ENCODE results near the gene MLH3.
A peak's percentile ranks its signal among the peaks of the same experiment; 100 is the strongest.

Gene MLH3

GRCh38 chr14:75094896-75095295 lies 43.6 kb upstream of the MLH3 start:
- DNase-seq (ENCODE audit: low spot score): no peak
- H3K27ac ChIP-seq (ENCODE audit: poor library complexity, severe bottlenecking): no peak overlapping the region

GRCh38 chr14:75092698-75093097 lies 41.4 kb upstream of the MLH3 start:
- no peak for ATAC-seq (ENCODE audit: low read depth)
- H3K27ac ChIP-seq (ENCODE audit: poor library complexity, severe bottlenecking): no peak overlapping the region
- no peaks in the 10 kb centered on the region for H3K9me3 ChIP-seq (ENCODE audit: severe bottlenecking)
- no peaks in the 10 kb centered on the region for H3K4me1 ChIP-seq (ENCODE audit: insufficient read depth, poor library complexity, severe bottlenecking)
- peaks cover 90% of the 10 kb centered on the region for H3K36me3 ChIP-seq (ENCODE audit: low read depth)
- H3K4me3 ChIP-seq (ENCODE audit: severe bottlenecking): no peak overlapping the region
- DNase-seq (ENCODE audit: low spot score): no peak
- no peaks in the 10 kb centered on the region for H3K27me3 ChIP-seq (ENCODE audit: insufficient read depth, poor library complexity, severe bottlenecking)
- no peak for TF ChIP-seq CTCF (IDR thresholded peaks at IDR 0.05; ENCODE audit: poor library complexity, severe bottlenecking)

More at GRCh38 chr14:75094896-75095295, 43.6 kb upstream of the MLH3 start:
- Histone ChIP-seq H3K4me1 (ENCODE audit: insufficient read depth, poor library complexity, severe bottlenecking) (no peaks in the 10 kb centered on the region), H3K36me3 (ENCODE audit: low read depth) (peaks cover 95% of the 10 kb centered on the region), H3K9me3 (ENCODE audit: severe bottlenecking) (no peaks in the 10 kb centered on the region), H3K27me3 (ENCODE audit: insufficient read depth, poor library complexity, severe bottlenecking) (no peaks in the 10 kb centered on the region), H3K4me3 (ENCODE audit: severe bottlenecking) (no peak overlapping the region)
- no peak for TF ChIP-seq CTCF (IDR thresholded peaks at IDR 0.05; ENCODE audit: poor library complexity, severe bottlenecking)
- no peak for ATAC-seq (ENCODE audit: low read depth)

GRCh38 chr14:75091251-75091650 lies 40.0 kb upstream of the MLH3 start:
- no peak for TF ChIP-seq CTCF (IDR thresholded peaks at IDR 0.05; ENCODE audit: poor library complexity, severe bottlenecking)
- no peaks in the 10 kb centered on the region for H3K4me1 ChIP-seq (ENCODE audit: insufficient read depth, poor library complexity, severe bottlenecking)
- peaks cover 90% of the 10 kb centered on the region for H3K36me3 ChIP-seq (ENCODE audit: low read depth)
- ATAC-seq (ENCODE audit: low read depth): no peak
- DNase-seq (ENCODE audit: low spot score): no peak
- H3K27me3 ChIP-seq (ENCODE audit: insufficient read depth, poor library complexity, severe bottlenecking): no peaks in the 10 kb centered on the region
- no peak overlapping the region for H3K4me3 ChIP-seq (ENCODE audit: severe bottlenecking)
- H3K9me3 ChIP-seq (ENCODE audit: severe bottlenecking): no peaks in the 10 kb centered on the region
- H3K27ac ChIP-seq (ENCODE audit: poor library complexity, severe bottlenecking): no peak overlapping the region

GRCh38 chr14:75090353-75090752 lies 39.1 kb upstream of the MLH3 start:
- no peaks in the 10 kb centered on the region for H3K9me3 ChIP-seq (ENCODE audit: severe bottlenecking)
- H3K27me3 ChIP-seq (ENCODE audit: insufficient read depth, poor library complexity, severe bottlenecking): no peaks in the 10 kb centered on the region
- H3K27ac ChIP-seq (ENCODE audit: poor library complexity, severe bottlenecking): no peak overlapping the region
- peaks cover 90% of the 10 kb centered on the region for H3K36me3 ChIP-seq (ENCODE audit: low read depth)
- H3K4me3 ChIP-seq (ENCODE audit: severe bottlenecking): no peak overlapping the region
- ATAC-seq (ENCODE audit: low read depth) (no peak), DNase-seq (ENCODE audit: low spot score) (no peak)
- TF ChIP-seq CTCF (IDR thresholded peaks at IDR 0.05; ENCODE audit: poor library complexity, severe bottlenecking): no peak
- H3K4me1 ChIP-seq (ENCODE audit: insufficient read depth, poor library complexity, severe bottlenecking): no peaks in the 10 kb centered on the region

GRCh38 chr14:75088566-75089373 lies 37.5 kb upstream of the MLH3 start:
- Histone ChIP-seq H3K36me3 (ENCODE audit: low read depth) (peaks cover 90% of the 10 kb centered on the region), H3K27me3 (ENCODE audit: insufficient read depth, poor library complexity, severe bottlenecking) (no peaks in the 10 kb centered on the region), H3K4me3 (ENCODE audit: severe bottlenecking) (no peak overlapping the region), H3K27ac (ENCODE audit: poor library complexity, severe bottlenecking) (no peak overlapping the region), H3K9me3 (ENCODE audit: severe bottlenecking) (no peaks in the 10 kb centered on the region), H3K4me1 (ENCODE audit: insufficient read depth, poor library complexity, severe bottlenecking) (no peaks in the 10 kb centered on the region)
- DNase-seq (ENCODE audit: low spot score) (no peak), ATAC-seq (ENCODE audit: low read depth) (peak; percentile 73)
- peak; percentile 95 for TF ChIP-seq CTCF (IDR thresholded peaks at IDR 0.05; ENCODE audit: poor library complexity, severe bottlenecking)
